Ectodermal cell (in vitro differentiated cells): ENCODE results near the gene ABHD17C.
A peak's percentile ranks its signal among the peaks of the same experiment; 100 is the strongest.

ENCODE experiments used
- H3K27ac ChIP-seq: 2 replicates; pipeline ENCODE4 v1.7.0; 2013; ENCODE audit warnings: mild to moderate bottlenecking, low read depth, low read length; ENCODE audit not compliant: insufficient read depth, poor library complexity, severe bottlenecking
- H3K27me3 ChIP-seq: 2 replicates; pipeline ENCODE4 v1.7.0; 2013; ENCODE audit warnings: mild to moderate bottlenecking, low read length; ENCODE audit not compliant: insufficient read depth, control insufficient read depth, poor library complexity, severe bottlenecking
- H3K36me3 ChIP-seq: one replicate; pipeline ENCODE4 v1.7.0; 2013; ENCODE audit warnings: low read length; ENCODE audit not compliant: control insufficient read depth, insufficient read depth
- H3K4me1 ChIP-seq: one replicate; pipeline ENCODE4 v1.7.0; 2013; ENCODE audit warnings: low read length; ENCODE audit not compliant: control insufficient read depth, insufficient read depth
- H3K4me3 ChIP-seq: 2 replicates; pipeline ENCODE4 v1.7.0; 2013; ENCODE audit warnings: low read depth, low read length, control low read depth; ENCODE audit not compliant: insufficient read depth
- H3K9me3 ChIP-seq: 2 replicates; pipeline ENCODE4 v1.7.0; 2013; ENCODE audit warnings: mild to moderate bottlenecking, low read length, moderate library complexity; ENCODE audit not compliant: control insufficient read depth
- WGBS, 2 experiments: methylation state at CpG; one replicate each; pipeline ENCODE4 v1.1.7; 2013; ENCODE audit warnings: missing lambda C conversion rate in 2 of 2; 5-methylcytosine and 5-hydroxymethylcytosine counted together

ABHD17C gene

GRCh38 chr15:80743189-80743833 is 48.2 kb downstream of the ABHD17C start:
- no peaks in the 10 kb centered on the region for H3K27me3 ChIP-seq
- 92 to 93% methylated on average over 11 of the region's 11 CpGs for WGBS, 2 experiments
- no peak overlapping the region for H3K27ac ChIP-seq
- no peaks in the 10 kb centered on the region for H3K9me3 ChIP-seq
- peaks cover 20% of the 10 kb centered on the region for H3K4me1 ChIP-seq
- no peaks in the 10 kb centered on the region for H3K36me3 ChIP-seq
- no peak overlapping the region for H3K4me3 ChIP-seq

- Histone ChIP-seq H3K27me3 (no peaks in the 10 kb centered on the region), H3K9me3 (no peaks in the 10 kb centered on the region), H3K4me1 (peaks cover 20% of the 10 kb centered on the region), H3K27ac (peak overlapping the region; percentile 45), H3K4me3 (no peak overlapping the region), H3K36me3 (no peaks in the 10 kb centered on the region)
- WGBS, 2 experiments = 33 to 39% methylated on average over 5 to 6 of the region's 6 CpGs
These were observed 49.3 kb downstream of the ABHD17C start for GRCh38 chr15:80744415-80744814.

- H3K27ac ChIP-seq = peak overlapping the region; percentile 45
- no peak overlapping the region for H3K4me3 ChIP-seq
- H3K4me1 ChIP-seq = peaks cover 20% of the 10 kb centered on the region
- H3K9me3 ChIP-seq = no peaks in the 10 kb centered on the region
- H3K27me3 ChIP-seq = no peaks in the 10 kb centered on the region
- 35 to 80% methylated on average over 1 of the region's 1 CpG for WGBS, 2 experiments
- H3K36me3 ChIP-seq = no peaks in the 10 kb centered on the region
These were observed 49.7 kb downstream of the ABHD17C start for GRCh38 chr15:80744826-80745225.

GRCh38 chr15:80745888-80746287 is 50.8 kb downstream of the ABHD17C start:
- 100% methylated on average over 1 of the region's 1 CpG for WGBS, 2 experiments
- Histone ChIP-seq H3K27ac (no peak overlapping the region), H3K4me3 (no peak overlapping the region), H3K27me3 (no peaks in the 10 kb centered on the region), H3K36me3 (no peaks in the 10 kb centered on the region), H3K4me1 (peaks cover 20% of the 10 kb centered on the region), H3K9me3 (no peaks in the 10 kb centered on the region)

GRCh38 chr15:80747317-80748053 is 52.4 kb downstream of the ABHD17C start:
- WGBS, 2 experiments = 50 to 54% methylated on average over 15 to 16 of the region's 16 CpGs

GRCh38 chr15:80749589-80749988 is 54.5 kb downstream of the ABHD17C start:
- Histone ChIP-seq H3K27me3 (no peaks in the 10 kb centered on the region), H3K4me3 (no peak overlapping the region), H3K36me3 (no peaks in the 10 kb centered on the region), H3K4me1 (peaks cover 12% of the 10 kb centered on the region), H3K27ac (no peak overlapping the region), H3K9me3 (no peaks in the 10 kb centered on the region)
- WGBS, 2 experiments = 96 to 97% methylated on average over 6 of the region's 6 CpGs

More at GRCh38 chr15:80747317-80748053, 52.4 kb downstream of the ABHD17C start:
- H3K4me1 ChIP-seq = peaks cover 20% of the 10 kb centered on the region
- H3K4me3 ChIP-seq = no peak overlapping the region
- H3K27ac ChIP-seq = no peak overlapping the region
- H3K36me3 ChIP-seq = no peaks in the 10 kb centered on the region
- no peaks in the 10 kb centered on the region for H3K9me3 ChIP-seq
- H3K27me3 ChIP-seq = no peaks in the 10 kb centered on the region

GRCh38 chr15:80750575-80750974 is 55.5 kb downstream of the ABHD17C start:
- no peak overlapping the region for H3K4me3 ChIP-seq
- no peak overlapping the region for H3K27ac ChIP-seq
- peaks cover 11% of the 10 kb centered on the region for H3K4me1 ChIP-seq
- no peaks in the 10 kb centered on the region for H3K36me3 ChIP-seq
- H3K9me3 ChIP-seq = no peaks in the 10 kb centered on the region
- WGBS, 2 experiments = 91 to 92% methylated on average over 4 of the region's 4 CpGs
- no peaks in the 10 kb centered on the region for H3K27me3 ChIP-seq

- peaks cover 10% of the 10 kb centered on the region for H3K4me1 ChIP-seq
- H3K4me3 ChIP-seq = no peak overlapping the region
- H3K27ac ChIP-seq = no peak overlapping the region
- 92 to 100% methylated on average over 2 to 3 of the region's 4 CpGs for whole genome bisulfite sequencing, 2 experiments
- H3K9me3 ChIP-seq = no peaks in the 10 kb centered on the region
- H3K27me3 ChIP-seq = no peaks in the 10 kb centered on the region
- H3K36me3 ChIP-seq = no peaks in the 10 kb centered on the region
These were observed 57.1 kb downstream of the ABHD17C start for GRCh38 chr15:80752204-80752603.

- Histone ChIP-seq H3K27me3 (no peaks in the 10 kb centered on the region), H3K27ac (no peak overlapping the region), H3K4me1 (peaks cover under 1% of the 10 kb centered on the region), H3K4me3 (no peak overlapping the region), H3K9me3 (no peaks in the 10 kb centered on the region), H3K36me3 (no peaks in the 10 kb centered on the region)
- WGBS, 2 experiments = 91 to 93% methylated on average over 2 of the region's 2 CpGs
These were observed 58.1 kb downstream of the ABHD17C start for GRCh38 chr15:80753161-80753560.

GRCh38 chr15:80754014-80754413 is 58.9 kb downstream of the ABHD17C start:
- H3K27ac ChIP-seq = no peak overlapping the region
- WGBS, 2 experiments = 93 to 96% methylated on average over 7 to 8 of the region's 8 CpGs

More at GRCh38 chr15:80754014-80754413, 58.9 kb downstream of the ABHD17C start:
- Histone ChIP-seq H3K9me3 (no peaks in the 10 kb centered on the region), H3K4me3 (no peak overlapping the region), H3K36me3 (no peaks in the 10 kb centered on the region), H3K27me3 (no peaks in the 10 kb centered on the region), H3K4me1 (no peaks in the 10 kb centered on the region)
